Vagina (tissue), 2 donors: Measurements from ENCODE around the gene GLG1.
"Not testable (repeated sequence)": the region's sequence is repeated elsewhere in the genome, so short reads cannot be mapped to it uniquely, and the experiment has no call there.

Experiments used
- POLR2A ChIP-seq, 2 donors: fragments of 450-650 bp; IDR thresholded peaks; one replicate each; pipeline ENCODE4 v1.6.1; 2017; ENCODE audit warnings: antibody characterized with exemption in 2 of 2, mild to moderate bottlenecking in 2 of 2, moderate library complexity in 2 of 2
- TF ChIP-seq, protein P1 (sequence below), 3 experiments: fragments of 450-650 bp in 2 of 3; fragments of 200-600 bp in 1 of 3; sonication (generic) in 1 of 3; IDR thresholded peaks; one replicate each; pipeline ENCODE4 v1.5.1; 2017 to 2019; ENCODE audit warnings: antibody characterized with exemption in 3 of 3, mild to moderate bottlenecking in 2 of 3, moderate library complexity in 2 of 3

DNA sequence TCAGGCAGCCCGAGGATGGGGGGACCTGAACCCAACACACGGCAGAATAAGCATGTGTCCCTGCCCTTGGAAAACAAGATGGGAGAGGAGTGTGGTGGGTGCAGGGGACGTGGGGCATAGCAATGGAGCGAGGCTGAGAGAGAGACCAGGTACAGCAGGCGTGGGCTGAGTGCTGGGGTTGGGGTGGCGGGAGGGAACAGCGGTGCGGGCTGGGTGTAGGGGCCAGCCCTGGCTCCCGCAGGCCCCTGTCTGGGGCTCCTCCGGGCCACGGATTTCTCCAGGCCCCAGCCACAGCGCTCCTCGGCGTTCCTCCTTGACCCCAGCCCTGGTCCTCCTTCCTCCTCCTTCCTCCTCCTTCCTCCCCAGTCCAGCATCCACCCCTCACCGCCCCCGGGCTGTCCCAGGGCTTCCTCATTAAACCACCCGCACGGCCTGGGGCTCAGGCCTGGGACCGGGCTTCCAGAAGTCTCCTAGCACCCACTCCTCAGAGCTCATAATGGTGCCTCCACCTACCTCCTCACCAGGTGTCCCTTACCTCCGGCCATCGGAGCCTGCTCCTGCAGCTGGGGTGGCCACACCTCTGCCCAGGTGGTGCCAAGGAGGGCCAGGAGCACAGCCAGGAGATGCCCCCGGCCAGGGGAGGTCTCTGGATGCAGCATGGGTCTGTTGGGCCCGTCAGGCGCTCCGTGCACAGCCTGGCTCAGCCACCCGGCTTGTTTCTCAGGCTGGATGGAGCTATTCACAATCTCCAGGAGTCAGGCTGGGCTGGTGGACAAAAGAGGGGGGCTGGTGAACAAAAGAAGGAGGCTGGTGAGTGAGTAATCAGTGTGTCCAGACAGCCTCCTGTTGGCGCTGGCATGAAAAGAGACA is 186.1 kb downstream of the GLG1 start, which contains the start of gene CLEC18B:
- TF ChIP-seq, protein P1, sequence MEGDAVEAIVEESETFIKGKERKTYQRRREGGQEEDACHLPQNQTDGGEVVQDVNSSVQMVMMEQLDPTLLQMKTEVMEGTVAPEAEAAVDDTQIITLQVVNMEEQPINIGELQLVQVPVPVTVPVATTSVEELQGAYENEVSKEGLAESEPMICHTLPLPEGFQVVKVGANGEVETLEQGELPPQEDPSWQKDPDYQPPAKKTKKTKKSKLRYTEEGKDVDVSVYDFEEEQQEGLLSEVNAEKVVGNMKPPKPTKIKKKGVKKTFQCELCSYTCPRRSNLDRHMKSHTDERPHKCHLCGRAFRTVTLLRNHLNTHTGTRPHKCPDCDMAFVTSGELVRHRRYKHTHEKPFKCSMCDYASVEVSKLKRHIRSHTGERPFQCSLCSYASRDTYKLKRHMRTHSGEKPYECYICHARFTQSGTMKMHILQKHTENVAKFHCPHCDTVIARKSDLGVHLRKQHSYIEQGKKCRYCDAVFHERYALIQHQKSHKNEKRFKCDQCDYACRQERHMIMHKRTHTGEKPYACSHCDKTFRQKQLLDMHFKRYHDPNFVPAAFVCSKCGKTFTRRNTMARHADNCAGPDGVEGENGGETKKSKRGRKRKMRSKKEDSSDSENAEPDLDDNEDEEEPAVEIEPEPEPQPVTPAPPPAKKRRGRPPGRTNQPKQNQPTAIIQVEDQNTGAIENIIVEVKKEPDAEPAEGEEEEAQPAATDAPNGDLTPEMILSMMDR (IDR thresholded peaks at IDR 0.05): not testable (repeated sequence)
- TF ChIP-seq POLR2A (IDR thresholded peaks at IDR 0.05): not testable (repeated sequence)
